D721Med (cell line): Measurements from ENCODE around the gene PPP1R10.

Experiments used
- DNase-seq: peaks from one replicate; pipeline ENCODE4 v3.0.0; 2011; ENCODE audit warnings: low spot score; ENCODE audit not compliant: insufficient read length
- FAIRE-seq: peaks from 2 replicates; lab custom pipeline; 2011; peaks lifted over from hg19 to GRCh38; lab: Jason Lieb, UNC
- TF ChIP-seq, protein P1 (sequence below): IDR thresholded peaks from 2 replicates; pipeline ENCODE4 v1.5.1; 2012; ENCODE audit warnings: mild to moderate bottlenecking, control low read depth; ENCODE audit not compliant: insufficient read depth; ENCODE audit errors: missing control alignments

PPP1R10 gene

DNA sequence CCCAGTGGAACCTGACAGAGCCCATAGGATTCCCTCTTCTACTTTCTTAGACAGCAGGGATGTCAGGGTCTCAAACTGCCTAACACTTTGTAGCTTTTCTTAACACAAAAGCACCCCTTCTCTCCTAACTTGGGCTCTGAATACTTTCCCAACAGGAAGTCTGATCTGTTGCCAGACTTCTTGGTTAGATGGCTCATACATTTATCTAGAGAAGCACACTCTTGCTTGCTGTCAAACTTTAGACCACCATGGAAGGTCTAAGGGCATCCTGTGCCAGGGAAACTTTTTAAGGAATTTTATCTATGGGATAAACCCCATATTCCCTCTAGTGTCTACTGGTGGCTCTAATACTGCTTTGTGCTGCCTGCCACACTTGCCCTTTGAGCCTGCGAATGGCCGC is 26.6 kb upstream of the PPP1R10 start:
- DNase-seq (no peak), FAIRE-seq (no peak)
- TF ChIP-seq, protein P1, sequence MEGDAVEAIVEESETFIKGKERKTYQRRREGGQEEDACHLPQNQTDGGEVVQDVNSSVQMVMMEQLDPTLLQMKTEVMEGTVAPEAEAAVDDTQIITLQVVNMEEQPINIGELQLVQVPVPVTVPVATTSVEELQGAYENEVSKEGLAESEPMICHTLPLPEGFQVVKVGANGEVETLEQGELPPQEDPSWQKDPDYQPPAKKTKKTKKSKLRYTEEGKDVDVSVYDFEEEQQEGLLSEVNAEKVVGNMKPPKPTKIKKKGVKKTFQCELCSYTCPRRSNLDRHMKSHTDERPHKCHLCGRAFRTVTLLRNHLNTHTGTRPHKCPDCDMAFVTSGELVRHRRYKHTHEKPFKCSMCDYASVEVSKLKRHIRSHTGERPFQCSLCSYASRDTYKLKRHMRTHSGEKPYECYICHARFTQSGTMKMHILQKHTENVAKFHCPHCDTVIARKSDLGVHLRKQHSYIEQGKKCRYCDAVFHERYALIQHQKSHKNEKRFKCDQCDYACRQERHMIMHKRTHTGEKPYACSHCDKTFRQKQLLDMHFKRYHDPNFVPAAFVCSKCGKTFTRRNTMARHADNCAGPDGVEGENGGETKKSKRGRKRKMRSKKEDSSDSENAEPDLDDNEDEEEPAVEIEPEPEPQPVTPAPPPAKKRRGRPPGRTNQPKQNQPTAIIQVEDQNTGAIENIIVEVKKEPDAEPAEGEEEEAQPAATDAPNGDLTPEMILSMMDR, result no peak

- no peak for FAIRE-seq
- DNase-seq, result no peak
- TF ChIP-seq, protein P1, result no peak
Measured at GRCh38 chr6:30641048-30641447, 24.0 kb upstream of the PPP1R10 start.

DNA sequence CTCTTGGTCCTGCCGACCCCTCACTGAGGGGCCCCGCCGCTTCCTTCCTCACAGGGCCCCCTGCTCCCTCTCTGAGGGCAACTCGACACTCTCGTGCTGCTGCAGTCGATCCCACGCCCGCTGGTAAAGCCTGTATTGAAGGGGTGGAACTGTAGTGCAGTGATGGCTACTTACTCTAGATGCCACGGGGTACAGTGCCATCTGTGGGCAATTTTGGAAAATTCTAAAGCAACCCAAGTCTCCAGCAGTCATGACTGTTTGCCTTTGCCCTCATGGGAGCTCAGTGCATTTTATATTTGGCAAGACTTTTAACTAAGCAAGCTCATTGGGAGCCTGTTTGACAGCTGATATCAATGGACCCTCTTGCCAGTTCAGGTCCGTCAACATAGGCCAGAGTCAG is 23.4 kb upstream of the PPP1R10 start:
- FAIRE-seq (no peak), DNase-seq (no peak)
- TF ChIP-seq, protein P1, result no peak

DNA sequence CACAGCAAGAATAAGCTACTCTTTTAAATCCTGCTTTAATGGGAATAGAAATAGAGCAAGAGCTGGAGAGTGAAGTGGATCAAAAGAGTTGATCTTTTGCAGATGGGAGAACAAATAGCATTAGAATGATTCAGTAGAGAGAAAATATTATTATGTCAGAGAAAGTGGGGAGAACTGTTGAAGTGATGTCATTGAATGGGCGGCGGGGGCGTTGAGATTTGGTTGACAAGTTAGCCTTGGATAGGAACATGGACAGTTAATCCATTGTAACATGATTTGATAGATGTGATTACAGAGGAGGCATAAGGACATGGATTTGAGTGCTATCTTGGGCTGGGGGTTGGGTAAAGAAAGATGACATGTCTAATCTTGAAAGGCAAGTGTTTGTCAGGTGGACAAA is 18.8 kb upstream of the PPP1R10 start:
- TF ChIP-seq, protein P1, result no peak
- DNase-seq, result no peak
- FAIRE-seq, result no peak

DNA sequence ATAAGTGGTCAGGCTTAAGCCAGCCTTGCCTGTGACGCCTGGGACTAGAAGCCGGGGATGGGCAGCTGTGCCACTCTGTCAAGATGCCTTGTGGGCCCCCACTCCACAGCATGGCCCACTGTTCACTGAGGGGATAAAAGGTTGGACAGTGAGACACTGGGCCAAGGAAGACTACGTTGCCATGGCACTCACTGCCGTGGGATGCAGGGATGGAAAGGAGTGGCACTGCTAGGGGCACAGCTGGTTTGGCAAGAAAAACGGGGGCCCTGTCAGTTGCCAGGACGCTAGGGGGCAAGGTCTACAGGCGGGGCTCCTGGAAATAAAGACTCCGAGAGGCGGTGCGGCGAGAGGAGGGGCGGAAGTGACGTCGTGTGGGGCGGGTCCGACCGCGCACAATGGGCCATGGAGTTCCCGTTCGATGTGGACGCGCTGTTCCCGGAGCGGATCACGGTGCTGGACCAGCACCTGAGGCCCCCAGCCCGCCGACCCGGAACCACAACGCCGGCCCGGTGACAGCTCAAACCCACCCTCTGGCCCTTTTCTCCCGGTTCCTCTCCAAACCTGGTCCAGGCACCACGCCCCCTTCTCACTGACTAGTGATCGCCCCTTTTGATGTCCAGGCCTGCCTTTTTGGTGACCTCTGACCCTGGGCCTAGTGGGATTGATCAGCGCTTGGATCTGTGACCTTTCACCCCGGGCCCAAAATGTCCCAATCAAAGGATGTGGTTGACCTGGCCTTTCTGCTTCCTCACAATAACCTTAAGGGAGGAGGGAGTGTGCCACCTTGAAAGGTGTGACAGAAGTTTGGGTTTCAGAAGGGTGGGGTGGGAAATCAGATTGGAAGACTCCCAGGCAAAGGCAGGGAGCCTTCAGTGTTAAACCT is 9.7 kb upstream of the PPP1R10 start, which contains the start of gene ATAT1:
TSS of gene ATAT1 (plus strand) at position 391 of the 883 bp plus-strand sequence.
- TF ChIP-seq, protein P1, result peak; percentile 36
- FAIRE-seq (no peak), DNase-seq (peak; percentile 82)

- DNase-seq (no peak), FAIRE-seq (no peak)
- TF ChIP-seq, protein P1, result no peak
Measured at GRCh38 chr6:30625511-30625910, 8.5 kb upstream of the PPP1R10 start.

- TF ChIP-seq, protein P1, result no peak
- DNase-seq (no peak), FAIRE-seq (no peak)
Measured at GRCh38 chr6:30619561-30619960, 2.5 kb upstream of the PPP1R10 start.
